NT2/D1 (cell line): ENCODE data around the gene TSC2.

Experiments
- SUZ12 ChIP-seq: IDR thresholded peaks from 2 replicates; pipeline ENCODE4 v1.6.1; 2011; ENCODE audit not compliant: insufficient read length, insufficient read depth; ENCODE audit errors: extremely low read depth
- YY1 ChIP-seq: IDR thresholded peaks from 2 replicates; pipeline ENCODE4 v1.6.1; 2011; ENCODE audit not compliant: insufficient read length, insufficient read depth

- TF ChIP-seq SUZ12 (no peak), YY1 (no peak)
These were observed 67.8 kb downstream of the TSC2 start for GRCh38 chr16:2115591-2115973.
